K562 (cell line): ENCODE data around the gene ATG7. TPM values are rescaled to one million over a fixed set of nuclear protein-coding genes. Genes with fewer than 3 reads are reported as not detected.

Experiments
- E2F6 ChIP-seq, 2 experiments: IDR thresholded peaks; 2 replicates each; pipeline ENCODE4 v1.6.1; 2011; ENCODE audit warnings: borderline replicate concordance in 1 of 2, control low read depth in 1 of 2, low read depth in 1 of 2, low read length in 1 of 2, mild to moderate bottlenecking in 1 of 2, mixed read lengths in 1 of 2, moderate library complexity in 1 of 2; ENCODE audit not compliant: insufficient read depth in 1 of 2, insufficient read length in 1 of 2, poor library complexity in 1 of 2, severe bottlenecking in 1 of 2; ENCODE audit errors: extremely low read depth in 1 of 2
- FOXA3 ChIP-seq, 2 experiments: fragments of 450-650 bp in 1 of 2; sonication (generic) in 1 of 2; formaldehyde crosslinking; IDR thresholded peaks in 1 of 2; conservative IDR thresholded peaks in 1 of 2; 2 replicates each; pipeline versions ENCODE4 v1.4.0 to v1.8.0; 2020 to 2022; ENCODE audit warnings: mild to moderate bottlenecking in 2 of 2, missing genetic modification reagents in 1 of 2
- RBM22 ChIP-seq: fragments of 200-400 bp; formaldehyde crosslinking; IDR thresholded peaks from 2 replicates; pipeline ENCODE4 v1.6.1; 2018; ENCODE audit warnings: low read length, low read depth; ENCODE audit not compliant: poor library complexity, severe bottlenecking
- SMARCA5 ChIP-seq: fragments of 450-650 bp; IDR thresholded peaks from 2 replicates; pipeline ENCODE4 v1.6.1; 2016
- TGIF2 ChIP-seq: sonication (generic); formaldehyde crosslinking; IDR thresholded peaks from 2 replicates; pipeline ENCODE4 v1.8.1; 2022; ENCODE audit warnings: mild to moderate bottlenecking, missing genetic modification reagents, moderate library complexity
- ZNF551 ChIP-seq: fragments of 250-450 bp; sonication (Bioruptor Pico); IDR thresholded peaks from 2 replicates; pipeline ENCODE4 v1.5.0; 2021; ENCODE audit warnings: mild to moderate bottlenecking, moderate library complexity
- polyA plus RNA-seq, 8 experiments: library from polyadenylated mRNA; depleted of rRNA in 4 of 8; stranded (reverse) in 5 of 8; unstranded in 3 of 8; fragments of >200 nt; fragmentation: Nextera tagmentation in 2 of 8; fragmentation: Illumina TruSeq in 1 of 8; extraction: Ambion mirVana in 2 of 8; extraction: Trizol in 1 of 8; gene quantifications; 2 replicates each; pipeline versions ENCODE4 v1.2.1 to v1.2.3, GENCODE V29; 2011 to 2014; ENCODE audit warnings: inconsistent platforms in 1 of 8, missing spikeins in 1 of 8
- total RNA-seq, 7 experiments: library from RNA; depleted of rRNA in 6 of 7; stranded (reverse); fragments of >200 nt in 6 of 7; fragmentation: Illumina TruSeq in 2 of 7; extraction: Trizol in 2 of 7; gene quantifications; 2 replicates each; pipeline versions ENCODE4 v1.2.1 to v1.2.3, GENCODE V29; 2011 to 2021; ENCODE audit warnings: low replicate concordance in 1 of 7
- TF ChIP-seq, protein P1 (sequence below): fragments of 200-800 bp; sonication (Bioruptor generic); IDR thresholded peaks from 2 replicates; pipeline ENCODE4 v1.6.1; 2016; ENCODE audit warnings: missing genetic modification characterization, missing compliant biosample characterization
- TF ChIP-seq, protein P2 (sequence below), 2 experiments: fragments of 450-650 bp; IDR thresholded peaks; 2 replicates each; pipeline ENCODE4 v1.6.1; 2016

Gene ATG7
- total and polyA plus RNA-seq, 9 of the 15 experiments (the other 6 are each of a cell fraction or from before 2014, with no cell fraction given) = 18.3 to 45.3 (median 33.6) TPM

- TF ChIP-seq, protein P1, sequence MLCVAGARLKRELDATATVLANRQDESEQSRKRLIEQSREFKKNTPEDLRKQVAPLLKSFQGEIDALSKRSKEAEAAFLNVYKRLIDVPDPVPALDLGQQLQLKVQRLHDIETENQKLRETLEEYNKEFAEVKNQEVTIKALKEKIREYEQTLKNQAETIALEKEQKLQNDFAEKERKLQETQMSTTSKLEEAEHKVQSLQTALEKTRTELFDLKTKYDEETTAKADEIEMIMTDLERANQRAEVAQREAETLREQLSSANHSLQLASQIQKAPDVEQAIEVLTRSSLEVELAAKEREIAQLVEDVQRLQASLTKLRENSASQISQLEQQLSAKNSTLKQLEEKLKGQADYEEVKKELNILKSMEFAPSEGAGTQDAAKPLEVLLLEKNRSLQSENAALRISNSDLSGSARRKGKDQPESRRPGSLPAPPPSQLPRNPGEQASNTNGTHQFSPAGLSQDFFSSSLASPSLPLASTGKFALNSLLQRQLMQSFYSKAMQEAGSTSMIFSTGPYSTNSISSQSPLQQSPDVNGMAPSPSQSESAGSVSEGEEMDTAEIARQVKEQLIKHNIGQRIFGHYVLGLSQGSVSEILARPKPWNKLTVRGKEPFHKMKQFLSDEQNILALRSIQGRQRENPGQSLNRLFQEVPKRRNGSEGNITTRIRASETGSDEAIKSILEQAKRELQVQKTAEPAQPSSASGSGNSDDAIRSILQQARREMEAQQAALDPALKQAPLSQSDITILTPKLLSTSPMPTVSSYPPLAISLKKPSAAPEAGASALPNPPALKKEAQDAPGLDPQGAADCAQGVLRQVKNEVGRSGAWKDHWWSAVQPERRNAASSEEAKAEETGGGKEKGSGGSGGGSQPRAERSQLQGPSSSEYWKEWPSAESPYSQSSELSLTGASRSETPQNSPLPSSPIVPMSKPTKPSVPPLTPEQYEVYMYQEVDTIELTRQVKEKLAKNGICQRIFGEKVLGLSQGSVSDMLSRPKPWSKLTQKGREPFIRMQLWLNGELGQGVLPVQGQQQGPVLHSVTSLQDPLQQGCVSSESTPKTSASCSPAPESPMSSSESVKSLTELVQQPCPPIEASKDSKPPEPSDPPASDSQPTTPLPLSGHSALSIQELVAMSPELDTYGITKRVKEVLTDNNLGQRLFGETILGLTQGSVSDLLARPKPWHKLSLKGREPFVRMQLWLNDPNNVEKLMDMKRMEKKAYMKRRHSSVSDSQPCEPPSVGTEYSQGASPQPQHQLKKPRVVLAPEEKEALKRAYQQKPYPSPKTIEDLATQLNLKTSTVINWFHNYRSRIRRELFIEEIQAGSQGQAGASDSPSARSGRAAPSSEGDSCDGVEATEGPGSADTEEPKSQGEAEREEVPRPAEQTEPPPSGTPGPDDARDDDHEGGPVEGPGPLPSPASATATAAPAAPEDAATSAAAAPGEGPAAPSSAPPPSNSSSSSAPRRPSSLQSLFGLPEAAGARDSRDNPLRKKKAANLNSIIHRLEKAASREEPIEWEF (CRISPR knock-in tag) = no peak
- TF ChIP-seq TGIF2 (CRISPR knock-in tag) (no peak), ZNF551 (CRISPR knock-in tag) (no peak), E2F6 (IDR thresholded peaks at IDR 0.05; ENCODE audit: borderline replicate concordance in 1 of 2, extremely low read depth in 1 of 2, insufficient read depth in 1 of 2, insufficient read length in 1 of 2, low read depth in 1 of 2, low read length in 1 of 2, poor library complexity in 1 of 2, severe bottlenecking in 1 of 2) (no peak), SMARCA5 (peak; percentile 57; the same call in 1 of the 2 replicates), FOXA3 (CRISPR knock-in tag; conservative IDR thresholded peaks at IDR 0.05 in 1 of 2, IDR thresholded peaks at IDR 0.05 in 1 of 2) (no peak), RBM22 (no peak)
- TF ChIP-seq, protein P2, sequence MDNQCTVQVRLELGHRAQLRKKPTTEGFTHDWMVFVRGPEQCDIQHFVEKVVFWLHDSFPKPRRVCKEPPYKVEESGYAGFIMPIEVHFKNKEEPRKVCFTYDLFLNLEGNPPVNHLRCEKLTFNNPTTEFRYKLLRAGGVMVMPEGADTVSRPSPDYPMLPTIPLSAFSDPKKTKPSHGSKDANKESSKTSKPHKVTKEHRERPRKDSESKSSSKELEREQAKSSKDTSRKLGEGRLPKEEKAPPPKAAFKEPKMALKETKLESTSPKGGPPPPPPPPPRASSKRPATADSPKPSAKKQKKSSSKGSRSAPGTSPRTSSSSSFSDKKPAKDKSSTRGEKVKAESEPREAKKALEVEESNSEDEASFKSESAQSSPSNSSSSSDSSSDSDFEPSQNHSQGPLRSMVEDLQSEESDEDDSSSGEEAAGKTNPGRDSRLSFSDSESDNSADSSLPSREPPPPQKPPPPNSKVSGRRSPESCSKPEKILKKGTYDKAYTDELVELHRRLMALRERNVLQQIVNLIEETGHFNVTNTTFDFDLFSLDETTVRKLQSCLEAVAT (IDR thresholded peaks at IDR 0.05) = no peak
Observed at GRCh38 chr3:11470031-11470853, 198.0 kb downstream of the ATG7 start (continued).
